HG03139 (cell line): ENCODE measurements around the gene PGAP2.

Experiments used
- ATAC-seq: cut with Tn5 transposase; IDR thresholded peaks from one replicate; pipeline ENCODE4 v1.9.1; 2021; ENCODE audit not compliant: unreplicated experiment

PGAP2 gene

DNA sequence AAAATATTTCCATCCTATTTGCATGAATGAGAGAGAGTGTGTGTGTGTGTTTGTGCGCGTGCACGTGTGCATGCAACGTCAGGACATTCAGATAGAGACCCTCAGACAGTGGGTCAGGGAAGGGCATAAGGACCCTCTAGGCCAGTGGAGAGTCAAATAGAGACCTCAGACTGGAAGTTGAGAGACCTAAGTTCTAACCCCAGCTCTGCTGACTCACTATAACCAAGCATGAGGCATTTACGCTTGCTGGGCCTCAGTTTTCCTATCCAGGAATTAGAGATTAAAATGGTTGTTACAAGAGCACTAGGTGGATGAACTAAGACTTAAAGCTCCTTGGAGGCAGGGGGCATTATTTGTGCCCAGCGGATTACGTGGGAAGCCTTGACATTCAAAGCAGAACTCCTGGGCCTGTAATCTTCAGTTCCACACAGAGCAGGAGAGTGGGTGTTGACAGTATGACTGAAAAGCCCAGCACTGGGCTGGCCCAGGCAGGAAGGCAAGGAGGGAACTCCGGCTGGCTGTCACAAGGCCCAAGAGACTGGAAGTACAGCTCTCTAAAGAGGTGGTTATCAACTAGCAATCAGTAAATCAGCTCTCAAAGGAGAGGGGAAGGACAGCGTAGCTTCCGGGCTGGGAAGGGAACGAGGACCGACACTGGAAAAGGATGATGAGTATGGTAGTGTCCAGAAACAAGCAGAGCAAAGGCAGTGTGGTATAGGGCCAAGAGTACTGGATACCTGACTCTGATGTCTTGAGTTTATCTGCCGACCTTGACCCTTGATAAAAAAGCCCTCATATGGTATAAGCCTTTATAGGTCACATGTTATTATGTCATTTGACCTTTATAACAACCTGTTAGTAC lies 23.2 kb downstream of the PGAP2 start:
- ATAC-seq: no peak

DNA sequence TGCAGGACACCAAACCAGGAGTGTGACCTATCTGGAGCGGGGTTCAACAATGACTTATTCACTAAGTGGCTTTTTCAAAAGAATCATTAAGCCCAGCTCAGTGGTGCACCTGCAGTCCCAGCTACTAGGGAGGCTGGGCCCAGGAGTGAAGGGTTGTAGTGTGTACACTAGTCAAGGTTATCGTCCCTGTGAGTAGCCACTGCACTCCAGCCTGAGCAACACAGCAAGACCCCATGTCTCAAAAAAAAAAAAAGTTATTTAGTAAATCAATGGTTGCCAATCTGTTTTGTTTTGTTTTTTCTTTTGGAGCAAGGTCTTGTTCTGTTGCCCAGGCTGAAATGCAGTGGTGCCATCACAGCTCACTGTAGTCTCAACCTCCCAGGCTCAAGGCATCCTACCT lies 24.5 kb downstream of the PGAP2 start:
- no peak for ATAC-seq

DNA sequence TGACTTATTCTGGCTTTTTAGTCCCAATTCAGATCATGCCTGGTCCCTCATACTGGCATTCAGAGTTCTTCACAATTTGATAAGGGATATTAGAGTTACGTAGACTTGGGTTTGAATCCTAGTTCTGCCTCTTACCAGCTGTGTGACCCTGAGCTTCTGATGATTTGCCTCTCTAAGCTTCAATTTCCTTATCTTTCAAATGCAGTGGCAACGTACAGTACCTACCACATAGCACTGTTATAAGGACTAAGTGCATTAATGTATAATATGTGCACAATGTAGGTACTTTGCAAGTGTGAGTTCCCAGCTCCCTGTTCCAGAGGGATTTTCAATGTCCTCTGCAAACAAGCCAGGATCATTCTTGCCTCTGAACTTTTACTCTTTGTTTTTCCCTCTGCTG lies 25.1 kb downstream of the PGAP2 start:
- ATAC-seq: no peak

DNA sequence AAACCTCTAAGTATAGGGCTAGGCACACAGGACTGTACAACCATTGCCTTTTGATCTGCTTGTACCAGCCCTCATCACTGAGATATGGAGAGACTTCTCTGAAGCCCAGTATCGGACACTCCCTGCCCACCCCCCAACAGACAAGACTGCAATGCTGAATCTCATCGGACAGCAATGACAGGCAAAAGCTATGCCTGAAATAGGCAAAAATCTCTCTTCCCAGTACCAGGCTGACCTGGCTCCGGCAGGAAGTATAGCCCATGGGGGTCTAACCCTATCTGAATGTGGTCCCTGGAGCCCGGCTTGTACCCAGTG lies 25.9 kb downstream of the PGAP2 start:
- no peak for ATAC-seq

DNA sequence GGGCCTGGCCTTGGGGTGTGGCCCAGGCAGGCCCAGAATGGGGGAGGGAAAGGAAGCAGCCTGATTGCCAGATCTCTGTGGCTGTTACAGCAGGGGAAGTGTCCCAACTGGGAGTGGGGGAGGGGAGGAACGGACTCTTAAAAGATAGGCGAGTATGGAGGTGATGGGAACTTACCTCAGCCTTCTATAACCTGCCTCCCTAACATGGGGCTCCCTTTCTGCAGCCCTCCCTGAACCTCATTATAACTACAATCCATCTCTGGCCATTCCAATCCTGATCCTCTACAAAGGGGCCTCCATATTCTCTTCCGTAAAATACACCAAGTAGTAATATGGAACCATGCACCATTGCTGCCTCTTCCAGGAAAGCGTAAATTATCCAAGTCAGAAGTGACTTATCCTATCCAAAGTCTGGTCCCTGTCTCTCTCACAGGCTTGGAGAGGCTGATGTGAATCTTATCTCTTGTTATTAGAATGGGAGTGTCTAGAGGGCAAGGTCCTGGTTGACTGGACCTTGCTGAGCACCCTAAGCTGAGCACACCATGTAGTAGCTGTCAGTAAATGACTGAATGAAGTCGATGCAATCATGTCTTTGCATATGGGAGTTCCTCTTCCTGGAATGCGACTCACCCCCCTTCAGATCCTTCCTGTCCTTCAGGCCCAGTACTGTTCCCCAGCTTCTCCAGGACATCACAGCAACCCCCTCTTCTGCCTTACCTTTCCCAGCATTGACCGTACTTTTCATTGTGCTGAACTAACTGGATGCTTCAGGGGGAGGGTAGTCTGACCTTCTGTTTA lies 26.5 kb downstream of the PGAP2 start:
- ATAC-seq: no peak

DNA sequence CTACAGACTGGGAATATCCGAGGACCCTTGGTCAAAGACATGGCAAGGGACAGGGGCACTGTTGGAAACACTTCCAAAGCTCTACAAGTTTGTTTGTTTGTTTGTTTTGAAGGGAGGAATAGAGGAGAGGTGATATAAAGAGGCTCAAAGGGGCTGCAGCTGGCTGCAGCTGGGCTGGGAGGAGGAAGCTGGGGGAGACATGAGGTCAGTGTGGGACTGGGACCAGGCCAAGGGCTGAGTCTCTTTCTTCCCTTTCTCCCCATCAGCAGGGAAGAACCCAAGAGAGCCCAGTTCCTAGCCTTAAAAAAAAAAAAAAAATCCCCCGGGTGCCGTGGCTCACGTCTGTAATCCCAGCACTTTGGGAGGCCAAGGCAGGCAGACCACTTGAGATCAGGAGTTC lies 27.4 kb downstream of the PGAP2 start:
- ATAC-seq: no peak

DNA sequence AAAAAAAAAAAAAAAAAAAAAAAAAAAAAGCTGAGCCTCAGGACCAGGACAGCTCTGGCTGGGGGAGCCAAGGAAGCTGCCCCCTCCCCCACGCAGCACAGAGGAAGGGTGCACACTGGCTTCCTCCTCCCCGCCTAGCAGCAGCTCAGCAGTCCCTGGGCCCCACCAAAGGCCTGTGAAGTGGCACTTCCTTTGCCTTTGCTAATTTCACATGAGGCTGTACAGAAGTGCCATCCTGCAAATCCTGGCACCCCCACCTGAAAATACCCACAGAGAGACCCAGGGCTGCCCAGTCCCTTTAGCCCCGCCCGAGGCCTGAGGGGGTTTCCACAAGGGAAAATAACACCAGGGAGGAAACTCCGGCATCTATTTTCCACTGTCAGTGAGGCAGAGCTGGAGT lies 28.5 kb downstream of the PGAP2 start:
- no peak for ATAC-seq

DNA sequence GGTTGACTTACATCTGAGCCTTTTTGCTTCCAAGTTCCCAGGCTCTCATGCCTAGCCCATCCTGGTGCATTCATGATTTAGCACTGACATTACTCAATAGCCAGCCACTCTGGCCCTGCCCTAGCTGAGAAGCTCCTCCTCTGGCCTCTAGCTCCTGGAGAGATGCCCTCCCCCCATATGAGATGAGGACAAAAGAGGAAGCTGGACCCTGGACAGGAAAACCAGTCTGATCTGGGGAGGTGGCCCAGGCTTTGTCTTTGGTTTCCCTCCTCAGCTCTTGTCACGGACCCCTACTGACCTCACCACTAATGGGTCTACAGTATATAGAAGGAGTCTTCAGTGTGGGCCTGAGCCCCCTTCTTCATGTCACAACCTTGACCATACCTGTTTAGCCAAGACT lies 29.4 kb downstream of the PGAP2 start:
- ATAC-seq: no peak

DNA sequence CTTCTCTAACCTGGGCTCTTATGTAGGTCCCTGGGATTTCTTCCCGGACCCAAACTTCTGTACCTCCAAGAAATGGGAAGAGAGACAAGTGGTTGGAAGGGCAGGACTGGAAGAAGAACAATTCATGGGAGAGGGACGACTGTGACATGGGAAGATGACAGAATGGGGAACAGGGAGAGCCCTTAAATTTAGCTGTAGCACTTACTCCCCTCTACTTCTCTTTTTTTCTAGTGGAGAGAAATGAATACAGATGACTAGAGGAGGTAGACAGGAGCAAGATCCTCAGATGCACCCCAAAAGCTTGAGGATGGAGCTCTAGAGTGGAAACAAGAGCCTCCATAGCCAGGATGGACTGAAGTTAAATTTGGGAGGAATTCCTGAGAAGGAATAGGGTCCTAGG lies 30.1 kb downstream of the PGAP2 start:
- ATAC-seq: no peak

DNA sequence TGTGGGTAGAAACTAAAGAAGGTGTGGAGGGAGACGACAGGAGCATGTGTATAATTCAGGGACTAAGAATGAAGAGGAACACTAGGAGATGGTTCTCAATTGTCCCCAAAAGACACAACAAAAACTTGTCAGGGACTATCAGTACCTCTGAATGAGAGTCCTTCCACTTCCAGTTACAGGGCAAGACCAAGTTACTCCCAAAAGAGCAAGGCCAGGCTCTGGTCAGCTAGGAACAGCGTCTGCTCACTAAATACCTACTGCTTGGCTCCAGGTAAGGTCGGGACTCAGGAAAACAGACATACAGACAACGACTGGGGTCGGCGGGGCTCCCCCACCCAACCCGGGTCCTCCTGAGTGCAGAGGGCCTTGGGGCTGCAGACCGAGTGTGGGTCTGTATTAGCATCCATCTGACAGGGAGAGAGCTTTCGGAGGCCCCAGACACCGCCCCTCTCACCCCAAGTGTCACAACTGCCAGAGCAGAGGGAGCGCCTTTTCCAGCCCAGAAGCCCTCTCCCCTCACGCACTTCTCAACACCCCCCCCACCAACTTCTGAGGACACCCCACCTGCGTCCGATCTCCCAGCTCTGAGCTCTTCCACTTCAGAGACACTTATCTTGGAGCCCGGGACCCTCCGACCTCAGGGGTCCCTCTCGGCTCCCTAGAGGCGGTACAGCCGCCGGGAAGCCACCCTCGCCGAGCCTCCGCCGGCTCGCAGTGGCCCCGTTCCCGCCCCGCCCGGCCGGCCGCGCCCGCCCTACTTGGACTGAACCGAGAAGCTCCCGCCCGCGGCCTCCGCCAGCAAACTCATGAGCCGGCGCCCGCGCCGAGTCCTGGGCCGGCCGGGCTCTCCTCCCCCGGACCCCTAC lies 31.9 kb downstream of the PGAP2 start:
- ATAC-seq: no peak

DNA sequence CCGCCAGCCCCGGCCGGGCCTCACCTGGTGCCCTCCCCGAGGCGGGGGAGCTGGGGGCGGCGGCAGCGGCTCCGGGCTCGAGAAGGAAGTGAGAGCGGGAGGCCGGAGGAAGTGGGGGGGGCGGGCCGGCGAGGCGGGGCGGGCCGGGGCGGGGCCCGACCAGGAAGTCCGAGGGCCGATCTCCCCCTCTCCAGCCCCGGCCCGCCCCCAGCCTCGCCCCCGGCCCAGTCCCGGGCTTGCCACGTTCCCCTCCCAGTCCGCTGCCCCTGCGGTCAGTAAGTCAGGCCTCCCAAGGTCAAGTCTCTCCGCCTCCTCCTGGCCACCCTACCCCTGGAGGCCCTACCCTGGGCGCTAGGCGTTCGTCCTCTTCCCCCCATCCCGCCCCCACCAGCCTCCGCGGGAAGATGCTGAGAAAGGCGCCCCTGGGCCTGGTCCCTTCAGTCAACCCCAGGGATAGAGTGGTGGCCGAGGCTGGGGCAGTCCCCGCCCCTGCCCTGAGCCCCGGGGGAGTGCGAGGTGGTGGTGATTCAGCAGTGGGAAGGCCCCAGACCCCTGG lies 32.6 kb downstream of the PGAP2 start, which contains the start of gene RHOG:
TSS of gene RHOG (minus strand) at position 90 of the 556 bp plus-strand sequence. CDS start 12,821 bp downstream, outside the sequence.
- peak; percentile 27 for ATAC-seq

DNA sequence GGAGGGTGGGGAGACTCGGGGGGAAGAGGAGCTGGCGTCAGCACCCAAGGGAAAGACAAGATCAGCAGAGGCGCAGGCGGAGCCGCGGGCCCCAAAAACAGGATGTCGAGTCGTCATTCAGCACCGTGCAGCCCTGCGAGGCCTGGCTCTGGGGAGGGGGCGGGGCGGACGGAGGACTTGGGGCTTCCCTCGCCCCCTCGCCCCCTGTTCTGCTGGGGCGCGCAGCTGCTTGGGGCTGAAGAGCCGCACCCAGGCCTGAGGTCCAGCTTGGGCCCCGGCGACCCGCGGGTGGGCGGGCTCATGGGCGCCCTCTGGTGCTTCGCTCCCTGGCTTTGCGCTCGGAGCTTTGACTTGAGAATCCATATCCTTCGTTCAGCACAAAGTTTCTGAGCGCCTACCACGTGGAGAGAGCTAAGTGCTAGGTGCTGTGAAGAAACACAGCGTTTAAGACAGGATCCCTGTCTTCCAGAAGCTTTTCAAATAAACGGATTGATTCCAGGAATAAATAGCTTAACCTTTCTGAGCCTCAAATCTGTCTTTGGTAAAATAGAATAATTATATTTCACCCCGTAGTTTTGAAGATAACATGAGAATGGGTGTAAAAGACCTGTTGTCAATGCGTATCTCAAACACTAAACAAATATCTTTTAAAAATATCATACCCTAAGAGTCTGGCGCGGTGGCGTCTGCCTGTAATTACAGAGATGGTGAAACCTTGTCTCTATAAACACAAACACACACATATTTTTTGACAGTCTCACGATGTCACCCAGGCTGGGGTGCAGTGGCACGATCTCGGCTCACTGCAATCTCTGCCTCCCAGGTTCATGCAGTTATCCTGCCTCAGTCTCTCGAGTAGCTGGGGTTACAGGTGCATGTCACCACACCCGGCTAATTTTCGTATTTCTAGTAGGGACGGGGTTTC lies 33.3 kb downstream of the PGAP2 start:
- ATAC-seq: peak; percentile 47

DNA sequence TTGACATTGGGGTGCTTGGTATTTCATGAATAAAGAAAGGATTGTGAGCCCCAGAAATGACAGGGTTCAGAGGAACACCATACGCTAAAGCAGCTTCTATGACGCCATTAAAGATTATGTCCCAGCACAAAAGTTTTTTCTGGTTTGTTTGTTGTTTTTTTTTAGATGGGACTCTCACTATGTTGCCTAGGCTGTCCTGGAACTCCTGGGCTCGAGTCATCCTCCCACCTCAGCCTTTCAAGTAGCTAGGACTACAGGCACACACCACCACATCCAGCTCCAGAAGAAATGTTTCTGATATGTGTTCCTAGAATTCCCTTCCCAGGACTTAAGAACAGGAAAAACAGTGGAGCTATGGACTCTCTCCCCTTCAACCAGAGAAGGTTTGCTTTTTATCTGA lies 35.0 kb downstream of the PGAP2 start:
- ATAC-seq: no peak

DNA sequence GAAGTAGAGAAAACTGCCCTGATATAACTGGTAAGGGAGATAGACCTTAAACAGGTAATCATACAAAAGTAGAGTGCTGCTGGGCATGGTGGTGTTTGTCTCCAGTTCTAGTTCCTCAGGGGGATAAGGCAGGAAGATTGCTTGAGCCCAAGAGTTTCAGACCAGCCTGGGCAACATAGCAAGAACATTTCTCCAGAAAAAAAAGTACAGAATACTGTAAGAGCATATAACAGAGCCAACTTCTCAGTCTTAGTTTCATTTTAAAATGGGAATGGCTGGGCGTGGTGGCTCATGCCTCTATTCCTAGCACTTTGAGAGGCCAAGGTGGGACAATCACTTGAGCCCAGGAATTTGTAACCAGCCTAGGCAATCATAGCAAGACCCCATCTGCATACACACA lies 36.9 kb downstream of the PGAP2 start:
- no peak for ATAC-seq

DNA sequence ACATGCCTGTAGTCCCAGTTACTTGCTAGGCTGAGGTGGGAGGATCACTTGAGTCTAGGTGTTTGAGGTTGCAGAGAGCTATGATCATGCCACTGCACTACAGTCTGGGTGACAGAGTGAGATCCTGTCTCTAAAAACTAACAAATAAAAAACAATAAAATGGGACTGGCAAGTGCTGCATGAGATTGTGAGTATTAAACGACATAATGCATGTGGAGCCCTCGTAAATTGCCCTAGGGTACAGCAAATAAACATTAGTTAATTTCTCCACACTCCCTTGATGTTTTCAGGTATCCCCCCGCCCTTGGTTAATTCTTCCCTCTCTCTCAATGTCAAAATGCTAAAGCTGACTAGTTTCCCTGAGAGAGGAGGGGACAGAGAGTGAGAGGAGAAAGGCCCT lies 37.3 kb downstream of the PGAP2 start:
- ATAC-seq: no peak

DNA sequence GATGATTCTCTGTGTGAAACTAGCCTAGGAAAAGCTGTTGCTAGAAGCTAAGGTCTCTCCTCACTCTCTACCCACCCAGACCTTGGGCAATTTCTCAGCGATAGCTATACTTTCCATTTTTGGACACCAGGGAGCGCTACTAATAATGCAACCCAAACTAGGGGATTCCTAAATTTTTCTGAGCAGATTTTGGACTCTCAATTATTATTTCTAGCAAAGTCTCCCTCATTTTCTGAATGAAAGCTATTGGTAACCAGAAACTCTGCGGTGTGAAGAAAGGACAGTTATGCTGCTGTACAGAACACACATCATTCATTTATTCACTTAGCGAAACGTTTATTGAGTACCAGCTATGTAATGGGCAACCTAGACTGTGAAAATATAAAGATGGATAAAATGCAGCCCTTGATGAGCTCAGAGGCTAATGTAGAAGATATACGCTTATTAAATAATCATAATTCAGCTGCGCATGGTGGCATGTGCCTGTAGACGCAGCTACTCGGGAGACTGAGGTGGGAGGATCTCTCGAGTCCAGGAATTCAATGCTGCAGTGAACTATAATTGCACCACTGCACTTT lies 41.0 kb downstream of the PGAP2 start:
- ATAC-seq: no peak

DNA sequence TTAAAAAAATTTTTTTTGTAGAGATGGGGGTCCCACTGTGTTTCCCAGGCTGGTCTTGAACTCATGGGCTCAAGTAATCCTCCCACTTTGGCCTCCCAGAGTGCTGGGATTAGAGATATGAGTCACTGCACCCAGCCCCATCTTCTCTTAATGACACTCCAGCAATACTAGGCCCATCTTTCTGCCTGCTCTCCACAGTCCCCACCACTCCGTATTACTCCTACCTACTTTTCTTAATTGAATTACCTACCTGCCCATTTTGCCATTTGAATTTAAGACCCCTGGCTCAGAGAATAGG lies 45.1 kb downstream of the PGAP2 start:
- no peak for ATAC-seq

DNA sequence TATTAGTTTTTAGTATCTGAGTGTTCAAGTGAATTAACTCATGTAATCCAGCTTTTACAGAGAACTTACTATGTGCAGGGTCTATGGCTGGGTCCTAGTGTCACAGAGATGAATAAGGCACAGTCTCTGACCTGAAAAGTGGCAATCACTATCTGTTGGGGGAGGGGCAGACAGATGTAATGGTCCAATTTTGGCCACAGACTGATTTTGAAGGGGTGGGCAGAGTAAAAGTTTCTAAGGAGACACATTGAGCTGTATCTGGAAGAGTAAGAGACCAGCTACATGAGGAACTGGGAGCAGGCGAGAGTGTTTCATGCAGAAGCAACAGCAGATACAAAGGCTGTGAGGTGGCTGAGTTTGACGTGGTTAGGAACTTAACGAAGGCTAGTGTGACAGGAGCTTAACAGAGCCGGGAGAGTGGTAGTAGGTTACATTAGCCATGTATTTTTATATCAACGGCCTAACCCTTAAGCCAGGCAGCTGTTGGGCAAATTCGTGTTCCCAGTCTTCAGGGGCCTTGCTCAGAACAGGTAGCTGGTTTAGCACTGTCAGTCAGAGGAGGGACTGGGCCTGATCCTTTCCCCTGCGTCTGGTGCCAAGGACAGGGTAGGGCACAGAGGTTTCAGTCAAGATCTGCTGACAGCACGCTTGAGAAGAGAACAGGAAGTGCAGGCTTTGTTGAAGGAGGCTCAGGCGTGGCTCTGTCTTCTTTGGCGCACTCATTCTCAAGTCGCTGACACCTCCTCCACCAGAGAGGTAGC lies 45.7 kb downstream of the PGAP2 start:
- peak; percentile 42 for ATAC-seq

DNA sequence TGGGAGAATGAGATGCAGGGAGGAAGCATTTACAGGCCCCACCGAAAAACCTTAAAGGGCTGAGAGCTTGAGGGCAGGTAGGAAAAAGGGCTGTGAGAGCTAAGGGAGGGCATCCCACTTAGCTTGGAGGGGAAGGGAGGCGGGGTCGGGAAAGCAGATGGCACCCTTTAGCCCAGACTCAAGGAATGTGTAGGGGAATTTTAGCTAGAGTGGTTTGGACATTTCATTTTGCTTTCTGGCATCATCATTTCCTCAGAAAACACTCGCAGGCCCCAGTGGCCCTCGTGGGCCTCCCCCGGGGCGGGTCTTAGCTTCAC lies 46.3 kb downstream of the PGAP2 start:
- ATAC-seq: no peak
